Measurements from ENCODE around the gene ALPL.

GRCh38 chr1:21567241-21568005 lies 58.2 kb downstream of the ALPL start:
- TF ChIP-seq SUZ12 (IDR thresholded peaks at IDR 0.05; ENCODE audit: extremely low read depth, insufficient read depth, insufficient read length) (no peak), ZNF274 (IDR thresholded peaks at IDR 0.05; ENCODE audit: low read depth, low read length) (no peak)
